Glutamatergic neuron (in vitro differentiated cells): ENCODE data around the gene NWD2. TPM values are rescaled to one million over a fixed set of nuclear protein-coding genes. Genes with fewer than 3 reads are reported as not detected.

Source experiments
- DNase-seq: peaks from one replicate; pipeline ENCODE4 v3.0.0; 2022
- H3K27ac Mint-ChIP-seq: one replicate; pipeline ENCODE4 v1.8.0; 2020; ENCODE audit warnings: mild to moderate bottlenecking, mixed read lengths, inconsistent platforms; ENCODE audit not compliant: unreplicated experiment
- H3K27me3 Mint-ChIP-seq: one replicate; pipeline ENCODE4 v1.8.0; 2020; ENCODE audit warnings: mild to moderate bottlenecking, moderate library complexity, mixed read lengths, inconsistent platforms; ENCODE audit not compliant: unreplicated experiment
- H3K36me3 Mint-ChIP-seq: one replicate; pipeline ENCODE4 v1.8.0; 2020; ENCODE audit warnings: mild to moderate bottlenecking, mixed read lengths, inconsistent platforms; ENCODE audit not compliant: unreplicated experiment
- H3K4me1 Mint-ChIP-seq: one replicate; pipeline ENCODE4 v1.8.0; 2020; ENCODE audit warnings: mild to moderate bottlenecking, low read depth, mixed read lengths, inconsistent platforms; ENCODE audit not compliant: unreplicated experiment
- H3K4me3 Mint-ChIP-seq: one replicate; pipeline ENCODE4 v1.8.0; 2020; ENCODE audit warnings: mild to moderate bottlenecking, mixed read lengths, inconsistent platforms; ENCODE audit not compliant: unreplicated experiment
- H3K9me3 Mint-ChIP-seq: one replicate; pipeline ENCODE4 v1.8.0; 2020; ENCODE audit warnings: mild to moderate bottlenecking, moderate library complexity, mixed read lengths, inconsistent platforms; ENCODE audit not compliant: unreplicated experiment
- total RNA-seq: library from RNA; stranded (reverse); fragmentation: NEBNext Ultra II Directional; extraction: Animal tissue kit (Norgen Biotek cat#: 25700); gene quantifications from one replicate; pipeline ENCODE4 v1.2.1, GENCODE V29; 2021; ENCODE audit not compliant: unreplicated experiment
- TF ChIP-seq, protein P1 (sequence below): fragments of 200-600 bp; sonication (generic); IDR thresholded peaks from one replicate; pipeline ENCODE4 v1.5.0; 2021; ENCODE audit not compliant: partially characterized antibody, unreplicated experiment

Gene NWD2
- total RNA-seq, 1 donor from 2014 or later = 0.17 TPM

DNA sequence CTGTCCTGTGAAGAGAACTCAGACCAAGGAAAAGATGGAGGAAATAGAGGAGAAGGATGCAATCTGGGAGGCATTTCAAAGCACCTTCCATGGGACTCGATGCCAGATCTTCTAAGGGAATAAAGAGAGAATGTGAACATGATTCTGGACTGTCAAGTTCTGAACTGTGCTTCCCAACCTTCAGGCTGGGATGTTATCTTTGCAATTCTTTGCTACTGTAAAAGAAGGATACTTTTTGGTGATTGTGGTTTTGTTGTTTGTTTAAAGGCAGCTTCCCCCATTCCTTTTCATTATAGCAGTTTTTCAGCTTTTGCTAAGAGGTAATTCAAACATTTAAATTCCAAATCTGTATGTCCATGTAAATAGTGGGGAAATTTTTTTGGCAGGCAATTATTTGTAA, 217.3 kb downstream of the NWD2 start:
- H3K27ac Mint-ChIP-seq = no peak overlapping the region
- H3K4me1 Mint-ChIP-seq = no peaks in the 10 kb centered on the region
- peaks cover 4% of the 10 kb centered on the region for H3K27me3 Mint-ChIP-seq
- TF ChIP-seq, protein P1, sequence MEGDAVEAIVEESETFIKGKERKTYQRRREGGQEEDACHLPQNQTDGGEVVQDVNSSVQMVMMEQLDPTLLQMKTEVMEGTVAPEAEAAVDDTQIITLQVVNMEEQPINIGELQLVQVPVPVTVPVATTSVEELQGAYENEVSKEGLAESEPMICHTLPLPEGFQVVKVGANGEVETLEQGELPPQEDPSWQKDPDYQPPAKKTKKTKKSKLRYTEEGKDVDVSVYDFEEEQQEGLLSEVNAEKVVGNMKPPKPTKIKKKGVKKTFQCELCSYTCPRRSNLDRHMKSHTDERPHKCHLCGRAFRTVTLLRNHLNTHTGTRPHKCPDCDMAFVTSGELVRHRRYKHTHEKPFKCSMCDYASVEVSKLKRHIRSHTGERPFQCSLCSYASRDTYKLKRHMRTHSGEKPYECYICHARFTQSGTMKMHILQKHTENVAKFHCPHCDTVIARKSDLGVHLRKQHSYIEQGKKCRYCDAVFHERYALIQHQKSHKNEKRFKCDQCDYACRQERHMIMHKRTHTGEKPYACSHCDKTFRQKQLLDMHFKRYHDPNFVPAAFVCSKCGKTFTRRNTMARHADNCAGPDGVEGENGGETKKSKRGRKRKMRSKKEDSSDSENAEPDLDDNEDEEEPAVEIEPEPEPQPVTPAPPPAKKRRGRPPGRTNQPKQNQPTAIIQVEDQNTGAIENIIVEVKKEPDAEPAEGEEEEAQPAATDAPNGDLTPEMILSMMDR = no peak
- no peak overlapping the region for H3K4me3 Mint-ChIP-seq
- no peaks in the 10 kb centered on the region for H3K9me3 Mint-ChIP-seq
- H3K36me3 Mint-ChIP-seq = no peaks in the 10 kb centered on the region
- no peak for DNase-seq

DNA sequence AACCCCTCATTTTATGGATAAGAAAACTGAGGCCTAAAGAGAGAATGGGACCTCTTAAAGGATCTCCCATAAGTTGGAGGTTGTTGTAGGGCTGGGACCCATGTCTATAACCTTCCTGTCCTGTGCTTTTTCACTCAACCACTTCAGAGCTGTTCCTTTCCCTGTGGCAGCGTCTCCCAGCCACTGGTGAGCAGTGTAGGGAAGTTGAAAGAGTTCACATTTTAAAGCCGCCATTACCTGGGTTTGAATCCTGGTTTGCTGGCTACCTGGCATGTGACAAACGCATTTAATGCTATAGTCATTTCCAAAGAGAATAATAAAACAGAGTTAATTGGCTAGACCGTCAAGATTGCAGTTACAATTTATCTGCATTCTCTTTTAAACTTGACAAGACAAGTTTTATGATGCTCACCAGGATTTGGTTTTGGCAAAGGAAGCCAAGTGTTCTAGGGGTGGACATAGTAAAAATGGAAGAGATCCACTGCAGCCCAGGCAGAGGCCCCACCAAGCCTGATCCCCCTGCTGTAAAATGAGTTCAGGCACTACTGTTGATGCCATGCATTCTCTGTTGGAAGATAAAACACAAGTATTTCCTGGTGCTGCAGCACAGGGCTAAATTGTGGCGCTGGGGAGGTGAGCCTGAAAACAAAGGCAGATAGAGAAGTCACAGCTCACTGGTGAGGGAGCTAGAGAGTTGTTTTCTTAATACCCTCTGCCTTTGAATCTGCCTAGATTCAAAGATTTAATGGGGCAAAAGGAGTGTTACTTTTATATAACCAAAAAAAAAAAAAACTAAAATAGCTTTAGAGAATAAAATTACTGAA, 218.7 kb downstream of the NWD2 start:
- peaks cover 4% of the 10 kb centered on the region for H3K27me3 Mint-ChIP-seq
- TF ChIP-seq, protein P1 = no peak
- H3K4me3 Mint-ChIP-seq = no peak overlapping the region
- no peaks in the 10 kb centered on the region for H3K36me3 Mint-ChIP-seq
- no peaks in the 10 kb centered on the region for H3K9me3 Mint-ChIP-seq
- H3K27ac Mint-ChIP-seq = no peak overlapping the region
- DNase-seq = no peak
- H3K4me1 Mint-ChIP-seq = no peaks in the 10 kb centered on the region

DNA sequence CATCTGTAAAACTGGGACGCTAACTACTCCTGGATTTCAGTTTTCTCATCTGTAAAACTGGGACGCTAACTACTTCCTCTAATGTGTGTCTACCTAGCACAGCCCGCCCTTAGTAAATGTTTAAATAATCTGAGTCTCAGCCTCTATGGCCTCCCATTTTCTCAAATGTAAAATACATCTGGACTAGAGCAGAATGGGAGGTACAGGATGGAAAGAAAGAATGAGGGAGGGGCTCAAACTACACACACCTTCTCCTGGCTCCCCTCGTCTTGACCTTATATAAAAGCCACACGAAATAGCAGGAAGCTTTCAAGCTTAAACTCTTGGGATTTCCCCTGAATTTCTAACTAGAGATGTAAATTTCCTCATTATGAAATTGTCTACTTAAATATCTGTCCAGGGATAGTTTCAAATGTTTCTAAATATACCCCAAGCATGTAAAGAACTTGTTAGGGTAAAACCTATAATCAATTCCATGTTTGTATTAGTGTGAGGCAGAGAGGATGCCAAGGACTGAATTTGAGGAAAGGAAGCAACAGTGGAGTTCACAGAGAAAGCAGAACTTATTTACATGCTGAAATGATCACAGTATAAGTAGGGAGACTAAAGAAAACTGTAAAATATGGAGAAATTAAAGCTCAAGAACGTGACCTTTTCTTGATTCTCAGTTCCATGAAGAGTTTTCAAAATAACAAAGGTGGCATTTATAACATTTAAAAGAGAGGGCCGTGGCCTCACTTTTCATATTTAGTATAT, 220.0 kb downstream of the NWD2 start:
- no peak for DNase-seq
- TF ChIP-seq, protein P1 = no peak
- H3K36me3 Mint-ChIP-seq = no peaks in the 10 kb centered on the region
- no peak overlapping the region for H3K4me3 Mint-ChIP-seq
- H3K9me3 Mint-ChIP-seq = no peaks in the 10 kb centered on the region
- no peaks in the 10 kb centered on the region for H3K4me1 Mint-ChIP-seq
- H3K27ac Mint-ChIP-seq = no peak overlapping the region
- peaks cover 4% of the 10 kb centered on the region for H3K27me3 Mint-ChIP-seq

DNA sequence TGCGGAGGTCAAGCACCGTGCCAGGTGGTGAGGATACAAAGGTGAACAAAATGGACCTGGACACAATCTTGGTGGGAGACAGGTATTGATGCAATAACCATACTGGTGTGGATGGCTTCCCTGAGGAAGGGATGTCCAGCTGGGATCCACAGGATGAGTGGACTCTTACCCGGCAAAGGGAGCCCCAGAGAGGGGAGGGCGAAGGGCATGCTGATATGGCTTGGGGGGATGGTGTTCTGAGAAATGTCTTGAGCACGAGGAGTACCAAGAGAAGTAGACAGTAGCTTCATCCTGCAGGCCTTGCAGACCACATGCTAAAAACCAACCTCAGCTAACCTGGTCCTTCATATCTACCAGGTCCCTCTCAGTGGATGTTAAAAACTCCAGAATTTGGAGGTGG, 220.8 kb downstream of the NWD2 start:
- TF ChIP-seq, protein P1 = no peak
- Mint-ChIP-seq H3K4me3 (no peak overlapping the region), H3K27ac (no peak overlapping the region), H3K4me1 (no peaks in the 10 kb centered on the region), H3K9me3 (no peaks in the 10 kb centered on the region), H3K36me3 (no peaks in the 10 kb centered on the region), H3K27me3 (peaks cover 4% of the 10 kb centered on the region)
- no peak for DNase-seq

DNA sequence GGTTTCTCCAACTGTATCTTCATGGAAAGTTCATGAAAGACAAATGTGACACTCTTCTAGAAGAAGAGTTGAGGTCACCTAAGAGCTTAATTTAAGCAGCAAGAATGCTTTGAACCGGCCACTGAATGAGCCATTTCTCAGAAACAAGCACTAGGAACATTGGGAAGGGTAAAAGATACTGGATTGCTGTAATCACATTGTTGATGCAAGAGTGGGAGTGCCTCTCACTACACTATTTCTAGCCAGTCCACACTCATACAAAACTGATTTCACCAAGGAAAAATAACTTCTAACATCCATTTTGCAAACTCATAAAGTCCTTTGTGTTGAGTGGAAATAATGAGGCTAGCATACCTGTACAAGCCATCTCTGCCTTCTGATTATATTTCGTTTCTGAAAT, 221.3 kb downstream of the NWD2 start:
- TF ChIP-seq, protein P1 = no peak
- no peaks in the 10 kb centered on the region for H3K9me3 Mint-ChIP-seq
- H3K27ac Mint-ChIP-seq = no peak overlapping the region
- H3K4me1 Mint-ChIP-seq = no peaks in the 10 kb centered on the region
- H3K4me3 Mint-ChIP-seq = no peak overlapping the region
- no peaks in the 10 kb centered on the region for H3K36me3 Mint-ChIP-seq
- no peak for DNase-seq
- peaks cover 2% of the 10 kb centered on the region for H3K27me3 Mint-ChIP-seq
